GM23338 (cell line): ENCODE results near the gene SPDL1.

Experiments used
- CREB1 ChIP-seq: fragments of 250-450 bp; sonication (Bioruptor Pico); IDR thresholded peaks from 2 replicates; pipeline ENCODE4 v1.5.0; 2020; ENCODE audit warnings: low read depth, mild to moderate bottlenecking, moderate library complexity
- EZH2 ChIP-seq: fragments of 200-600 bp; sonication (generic); IDR thresholded peaks from one replicate; pipeline ENCODE4 v1.8.0; 2017; ENCODE audit warnings: antibody characterized with exemption, mild to moderate bottlenecking, low read depth; ENCODE audit not compliant: unreplicated experiment
- EZH2phosphoT487 ChIP-seq: fragments of 200-600 bp; sonication (generic); IDR thresholded peaks from one replicate; pipeline ENCODE4 v1.8.1; 2018; ENCODE audit warnings: antibody characterized with exemption; ENCODE audit not compliant: unreplicated experiment
- JUNB ChIP-seq: IDR thresholded peaks from one replicate; pipeline ENCODE4 v1.6.1; 2016; ENCODE audit warnings: antibody characterized with exemption; ENCODE audit not compliant: unreplicated experiment
- NANOG ChIP-seq: IDR thresholded peaks from 2 replicates; pipeline ENCODE4 v1.6.1; 2016; ENCODE audit warnings: antibody characterized with exemption, borderline replicate concordance
- POLR2AphosphoS5 ChIP-seq: IDR thresholded peaks from 2 replicates; pipeline ENCODE4 v1.6.1; 2016; ENCODE audit warnings: antibody characterized with exemption, low read depth
- STAT1 ChIP-seq: IDR thresholded peaks from one replicate; pipeline ENCODE4 v1.6.1; 2016; ENCODE audit warnings: antibody characterized with exemption; ENCODE audit not compliant: unreplicated experiment
- ZNF114 ChIP-seq: fragments of 250-450 bp; sonication (Bioruptor Pico); IDR thresholded peaks from 2 replicates; pipeline ENCODE4 v1.5.0; 2020; ENCODE audit warnings: mild to moderate bottlenecking, moderate library complexity
- ZNF331 ChIP-seq: fragments of 250-450 bp; sonication (Bioruptor Pico); IDR thresholded peaks from 2 replicates; pipeline ENCODE4 v1.5.0; 2020; ENCODE audit warnings: low read depth, mild to moderate bottlenecking, moderate library complexity
- TF ChIP-seq, protein P1 (sequence below): IDR thresholded peaks from one replicate; pipeline ENCODE4 v1.6.1; 2018; ENCODE audit warnings: antibody characterized with exemption; ENCODE audit not compliant: unreplicated experiment
- TF ChIP-seq, protein P2 (sequence below), 2 experiments: fragments of 200-600 bp in 1 of 2; sonication (generic) in 1 of 2; conservative IDR thresholded peaks; 2 replicates each; pipeline versions ENCODE4 v1.5.1 to v1.6.1; 2016 to 2017; ENCODE audit warnings: antibody characterized with exemption in 2 of 2, low read depth in 2 of 2, mild to moderate bottlenecking in 2 of 2, moderate library complexity in 1 of 2
- TF ChIP-seq, protein P3 (sequence below): IDR thresholded peaks from 2 replicates; pipeline ENCODE4 v1.6.1; 2016; ENCODE audit warnings: antibody characterized with exemption

DNA sequence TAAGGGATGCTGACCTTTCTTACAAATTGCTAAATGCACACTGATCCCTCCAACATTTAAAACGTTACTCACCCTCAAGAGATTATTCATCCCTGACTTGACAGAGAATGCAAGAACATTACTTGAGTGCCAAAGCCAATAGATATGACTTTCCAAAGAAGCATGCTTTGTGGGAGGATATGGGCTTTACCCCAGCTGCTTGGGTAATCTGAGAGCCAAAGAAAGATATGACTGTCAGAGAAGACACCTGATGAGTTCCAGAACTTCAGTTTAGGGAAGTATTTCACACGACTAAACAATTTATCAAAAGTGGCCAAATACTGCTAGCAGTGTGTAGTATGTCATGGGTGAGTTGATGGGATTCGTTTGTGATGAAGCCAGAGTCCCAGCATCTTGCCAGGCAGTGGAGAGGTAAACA is 7.4 kb upstream of the SPDL1 start:
- TF ChIP-seq, protein P1, sequence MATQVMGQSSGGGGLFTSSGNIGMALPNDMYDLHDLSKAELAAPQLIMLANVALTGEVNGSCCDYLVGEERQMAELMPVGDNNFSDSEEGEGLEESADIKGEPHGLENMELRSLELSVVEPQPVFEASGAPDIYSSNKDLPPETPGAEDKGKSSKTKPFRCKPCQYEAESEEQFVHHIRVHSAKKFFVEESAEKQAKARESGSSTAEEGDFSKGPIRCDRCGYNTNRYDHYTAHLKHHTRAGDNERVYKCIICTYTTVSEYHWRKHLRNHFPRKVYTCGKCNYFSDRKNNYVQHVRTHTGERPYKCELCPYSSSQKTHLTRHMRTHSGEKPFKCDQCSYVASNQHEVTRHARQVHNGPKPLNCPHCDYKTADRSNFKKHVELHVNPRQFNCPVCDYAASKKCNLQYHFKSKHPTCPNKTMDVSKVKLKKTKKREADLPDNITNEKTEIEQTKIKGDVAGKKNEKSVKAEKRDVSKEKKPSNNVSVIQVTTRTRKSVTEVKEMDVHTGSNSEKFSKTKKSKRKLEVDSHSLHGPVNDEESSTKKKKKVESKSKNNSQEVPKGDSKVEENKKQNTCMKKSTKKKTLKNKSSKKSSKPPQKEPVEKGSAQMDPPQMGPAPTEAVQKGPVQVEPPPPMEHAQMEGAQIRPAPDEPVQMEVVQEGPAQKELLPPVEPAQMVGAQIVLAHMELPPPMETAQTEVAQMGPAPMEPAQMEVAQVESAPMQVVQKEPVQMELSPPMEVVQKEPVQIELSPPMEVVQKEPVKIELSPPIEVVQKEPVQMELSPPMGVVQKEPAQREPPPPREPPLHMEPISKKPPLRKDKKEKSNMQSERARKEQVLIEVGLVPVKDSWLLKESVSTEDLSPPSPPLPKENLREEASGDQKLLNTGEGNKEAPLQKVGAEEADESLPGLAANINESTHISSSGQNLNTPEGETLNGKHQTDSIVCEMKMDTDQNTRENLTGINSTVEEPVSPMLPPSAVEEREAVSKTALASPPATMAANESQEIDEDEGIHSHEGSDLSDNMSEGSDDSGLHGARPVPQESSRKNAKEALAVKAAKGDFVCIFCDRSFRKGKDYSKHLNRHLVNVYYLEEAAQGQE = no peak
- TF ChIP-seq, protein P2, sequence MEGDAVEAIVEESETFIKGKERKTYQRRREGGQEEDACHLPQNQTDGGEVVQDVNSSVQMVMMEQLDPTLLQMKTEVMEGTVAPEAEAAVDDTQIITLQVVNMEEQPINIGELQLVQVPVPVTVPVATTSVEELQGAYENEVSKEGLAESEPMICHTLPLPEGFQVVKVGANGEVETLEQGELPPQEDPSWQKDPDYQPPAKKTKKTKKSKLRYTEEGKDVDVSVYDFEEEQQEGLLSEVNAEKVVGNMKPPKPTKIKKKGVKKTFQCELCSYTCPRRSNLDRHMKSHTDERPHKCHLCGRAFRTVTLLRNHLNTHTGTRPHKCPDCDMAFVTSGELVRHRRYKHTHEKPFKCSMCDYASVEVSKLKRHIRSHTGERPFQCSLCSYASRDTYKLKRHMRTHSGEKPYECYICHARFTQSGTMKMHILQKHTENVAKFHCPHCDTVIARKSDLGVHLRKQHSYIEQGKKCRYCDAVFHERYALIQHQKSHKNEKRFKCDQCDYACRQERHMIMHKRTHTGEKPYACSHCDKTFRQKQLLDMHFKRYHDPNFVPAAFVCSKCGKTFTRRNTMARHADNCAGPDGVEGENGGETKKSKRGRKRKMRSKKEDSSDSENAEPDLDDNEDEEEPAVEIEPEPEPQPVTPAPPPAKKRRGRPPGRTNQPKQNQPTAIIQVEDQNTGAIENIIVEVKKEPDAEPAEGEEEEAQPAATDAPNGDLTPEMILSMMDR (conservative IDR thresholded peaks at IDR 0.05; ENCODE audit: low read depth in 2 of 2) = no peak
- TF ChIP-seq, protein P3, sequence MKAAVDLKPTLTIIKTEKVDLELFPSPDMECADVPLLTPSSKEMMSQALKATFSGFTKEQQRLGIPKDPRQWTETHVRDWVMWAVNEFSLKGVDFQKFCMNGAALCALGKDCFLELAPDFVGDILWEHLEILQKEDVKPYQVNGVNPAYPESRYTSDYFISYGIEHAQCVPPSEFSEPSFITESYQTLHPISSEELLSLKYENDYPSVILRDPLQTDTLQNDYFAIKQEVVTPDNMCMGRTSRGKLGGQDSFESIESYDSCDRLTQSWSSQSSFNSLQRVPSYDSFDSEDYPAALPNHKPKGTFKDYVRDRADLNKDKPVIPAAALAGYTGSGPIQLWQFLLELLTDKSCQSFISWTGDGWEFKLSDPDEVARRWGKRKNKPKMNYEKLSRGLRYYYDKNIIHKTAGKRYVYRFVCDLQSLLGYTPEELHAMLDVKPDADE = no peak
- TF ChIP-seq EZH2 (no peak), JUNB (no peak), ZNF114 (CRISPR knock-in tag) (no peak), POLR2AphosphoS5 (no peak), CREB1 (no peak), EZH2phosphoT487 (no peak), STAT1 (no peak), NANOG (no peak), ZNF331 (CRISPR knock-in tag) (no peak)
